Measurements from ENCODE around the gene MYRIP.
A peak's percentile ranks its signal among the peaks of the same experiment; 100 is the strongest.

MYRIP gene

DNA sequence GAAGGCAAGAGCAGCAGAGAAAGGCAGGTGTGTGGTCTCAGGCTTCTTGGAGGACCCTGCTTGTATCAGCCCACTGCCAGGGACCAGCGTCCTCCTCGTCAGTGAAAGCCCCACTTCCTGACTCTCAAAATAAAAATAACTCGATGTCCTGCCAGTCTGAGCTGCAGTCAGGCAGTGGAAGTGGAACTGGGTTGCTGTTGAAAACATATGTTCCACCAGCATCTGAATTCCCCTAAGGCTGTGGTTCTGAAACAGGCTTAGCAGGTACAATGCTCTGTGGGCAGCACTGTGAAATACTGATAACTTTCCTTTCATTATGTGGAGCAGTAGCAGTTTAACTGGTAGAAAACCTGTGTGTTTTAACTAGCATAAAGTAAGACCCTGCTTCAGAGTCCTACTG is 378.5 kb downstream of the MYRIP start:
- TF ChIP-seq ARNT (IDR thresholded peaks at IDR 0.05) = no peak
- TF ChIP-seq ZNF384 (IDR thresholded peaks at IDR 0.05) = no peak
- TF ChIP-seq NFRKB (IDR thresholded peaks at IDR 0.05) = no peak
- TF ChIP-seq, protein P1, sequence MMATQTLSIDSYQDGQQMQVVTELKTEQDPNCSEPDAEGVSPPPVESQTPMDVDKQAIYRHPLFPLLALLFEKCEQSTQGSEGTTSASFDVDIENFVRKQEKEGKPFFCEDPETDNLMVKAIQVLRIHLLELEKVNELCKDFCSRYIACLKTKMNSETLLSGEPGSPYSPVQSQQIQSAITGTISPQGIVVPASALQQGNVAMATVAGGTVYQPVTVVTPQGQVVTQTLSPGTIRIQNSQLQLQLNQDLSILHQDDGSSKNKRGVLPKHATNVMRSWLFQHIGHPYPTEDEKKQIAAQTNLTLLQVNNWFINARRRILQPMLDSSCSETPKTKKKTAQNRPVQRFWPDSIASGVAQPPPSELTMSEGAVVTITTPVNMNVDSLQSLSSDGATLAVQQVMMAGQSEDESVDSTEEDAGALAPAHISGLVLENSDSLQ (IDR thresholded peaks at IDR 0.05) = no peak
- no peak for TF ChIP-seq L3MBTL2 (conservative IDR thresholded peaks at IDR 0.05)
- no peak for TF ChIP-seq FOXM1 (IDR thresholded peaks at IDR 0.05; ENCODE audit: borderline replicate concordance)
- no peak for TF ChIP-seq FOXK2 (IDR thresholded peaks at IDR 0.05)
- no peak for TF ChIP-seq HDGF (IDR thresholded peaks at IDR 0.05; ENCODE audit: borderline replicate concordance)
- no peak for TF ChIP-seq ELF4 (IDR thresholded peaks at IDR 0.05)
- no peak for TF ChIP-seq FOXA1 (IDR thresholded peaks at IDR 0.05)
- TF ChIP-seq SUZ12 (IDR thresholded peaks at IDR 0.05) = no peak
- no peak for TF ChIP-seq SP1 (IDR thresholded peaks at IDR 0.05)
- no peak for TF ChIP-seq LEF1 (IDR thresholded peaks at IDR 0.05; ENCODE audit: borderline replicate concordance)
- no peak for TF ChIP-seq TARDBP (IDR thresholded peaks at IDR 0.05)
- TF ChIP-seq BHLHE40 (IDR thresholded peaks at IDR 0.05; ENCODE audit: borderline replicate concordance) = no peak
- no peak for DNase-seq (ENCODE audit: extremely low spot score)
- CTCF ChIA-PET = no interaction called here
- POLR2A ChIA-PET = no interaction called here

DNA sequence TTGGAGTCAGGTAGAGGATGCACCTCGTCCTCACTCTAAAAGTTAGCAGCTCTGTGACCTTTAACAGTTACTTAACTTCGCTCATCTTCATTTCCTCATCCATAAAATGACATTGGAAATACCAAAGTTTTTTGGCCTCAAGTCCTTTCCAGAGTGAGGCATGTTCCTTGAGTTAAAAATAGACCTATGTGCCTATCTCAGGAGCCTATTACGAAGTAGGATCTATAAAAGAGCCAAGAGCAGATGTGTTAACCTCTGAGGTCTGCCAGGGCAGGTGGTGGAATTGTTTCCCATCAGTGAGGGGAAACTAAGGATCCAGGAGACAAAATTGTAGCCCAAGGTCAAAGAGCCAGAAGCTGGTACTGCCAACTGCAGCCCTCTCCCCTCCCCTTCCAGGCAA is 379.7 kb downstream of the MYRIP start:
- CTCF ChIA-PET = interaction anchor here (1.5 kb wide), 1 partner anchor 129 kb away, joined by 3 read pairs; no protein-coding TSS in a partner anchor
- POLR2A ChIA-PET = no interaction called here
- no peak for TF ChIP-seq SUZ12 (IDR thresholded peaks at IDR 0.05)
- TF ChIP-seq, protein P1 (IDR thresholded peaks at IDR 0.05) = no peak
- TF ChIP-seq SP1 (IDR thresholded peaks at IDR 0.05) = no peak
- TF ChIP-seq L3MBTL2 (conservative IDR thresholded peaks at IDR 0.05) = no peak
- TF ChIP-seq CTBP1 (IDR thresholded peaks at IDR 0.05; ENCODE audit: borderline replicate concordance) = no peak
- TF ChIP-seq TARDBP (IDR thresholded peaks at IDR 0.05) = no peak
- no peak for TF ChIP-seq ARNT (IDR thresholded peaks at IDR 0.05)
- TF ChIP-seq FOXM1 (IDR thresholded peaks at IDR 0.05; ENCODE audit: borderline replicate concordance) = no peak
- TF ChIP-seq LEF1 (IDR thresholded peaks at IDR 0.05; ENCODE audit: borderline replicate concordance) = no peak
- no peak for TF ChIP-seq FOXK2 (IDR thresholded peaks at IDR 0.05)
- no peak for TF ChIP-seq ZNF384 (IDR thresholded peaks at IDR 0.05)
- TF ChIP-seq ELF4 (IDR thresholded peaks at IDR 0.05) = no peak
- no peak for TF ChIP-seq FOXA1 (IDR thresholded peaks at IDR 0.05)
- no peak for TF ChIP-seq NFRKB (IDR thresholded peaks at IDR 0.05)
- TF ChIP-seq BHLHE40 (IDR thresholded peaks at IDR 0.05; ENCODE audit: borderline replicate concordance) = no peak
- TF ChIP-seq HDGF (IDR thresholded peaks at IDR 0.05; ENCODE audit: borderline replicate concordance) = no peak
- no peak for DNase-seq (ENCODE audit: extremely low spot score)

DNA sequence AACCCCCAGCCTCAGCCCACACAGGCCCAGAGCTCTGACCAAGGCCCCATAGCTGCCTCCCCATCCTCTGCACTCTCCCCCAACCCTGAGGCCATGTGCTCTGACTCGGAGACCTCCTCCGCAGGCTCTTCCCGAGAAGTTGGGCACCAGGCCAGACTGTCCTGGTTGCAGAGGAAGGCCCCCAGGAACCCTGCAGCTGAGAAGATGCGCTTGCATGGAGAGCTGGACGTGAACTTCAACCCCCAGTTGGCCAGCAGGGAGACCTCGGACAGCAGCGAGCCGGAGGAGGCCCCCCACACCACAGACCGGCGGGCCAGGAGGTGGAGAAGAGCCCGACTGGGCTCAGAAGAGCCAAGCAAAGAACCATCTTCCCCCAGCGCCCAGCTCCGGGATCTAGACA is 380.6 kb downstream of the MYRIP start:
- POLR2A ChIA-PET = no interaction called here
- CTCF ChIA-PET = interaction anchor here (1.2 to 1.5 kb wide), 2 partner anchors 12 to 128 kb away, joined by 3 read pairs; no protein-coding TSS in a partner anchor
- no peak for DNase-seq (ENCODE audit: extremely low spot score)
- TF ChIP-seq FOXK2 (IDR thresholded peaks at IDR 0.05) (no peak), CTBP1 (IDR thresholded peaks at IDR 0.05; ENCODE audit: borderline replicate concordance) (no peak), ARNT (IDR thresholded peaks at IDR 0.05) (no peak), TARDBP (IDR thresholded peaks at IDR 0.05) (no peak), FOXM1 (IDR thresholded peaks at IDR 0.05; ENCODE audit: borderline replicate concordance) (no peak), NFRKB (IDR thresholded peaks at IDR 0.05) (no peak), HDGF (IDR thresholded peaks at IDR 0.05; ENCODE audit: borderline replicate concordance) (no peak), ZNF384 (IDR thresholded peaks at IDR 0.05) (no peak), FOXA1 (IDR thresholded peaks at IDR 0.05) (no peak), L3MBTL2 (conservative IDR thresholded peaks at IDR 0.05) (no peak), LEF1 (IDR thresholded peaks at IDR 0.05; ENCODE audit: borderline replicate concordance) (no peak), SUZ12 (IDR thresholded peaks at IDR 0.05) (no peak)
- TF ChIP-seq, protein P1 (IDR thresholded peaks at IDR 0.05) = no peak

DNA sequence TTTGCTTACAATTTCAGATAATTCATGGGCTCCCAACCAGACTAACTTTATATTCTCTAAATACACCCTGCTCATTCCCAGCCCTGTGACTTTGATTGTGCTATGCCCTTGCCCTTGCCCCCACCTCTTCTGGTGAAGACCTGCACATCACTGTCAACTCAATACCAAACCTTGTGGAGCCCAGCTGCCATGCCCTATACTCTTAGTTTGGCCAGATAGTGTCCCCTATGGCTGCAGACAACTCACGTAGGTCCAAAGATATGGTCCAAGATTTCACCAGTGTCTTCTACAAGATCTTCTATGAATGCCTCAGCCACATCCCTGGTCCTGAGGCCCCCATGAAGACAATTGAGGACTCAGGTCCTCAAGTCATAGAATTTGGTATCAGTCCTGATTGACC is 381.8 kb downstream of the MYRIP start:
- TF ChIP-seq SP1 (IDR thresholded peaks at IDR 0.05) = no peak
- no peak for TF ChIP-seq FOXM1 (IDR thresholded peaks at IDR 0.05; ENCODE audit: borderline replicate concordance)
- no peak for TF ChIP-seq ELF4 (IDR thresholded peaks at IDR 0.05)
- no peak for TF ChIP-seq ZNF384 (IDR thresholded peaks at IDR 0.05)
- TF ChIP-seq BHLHE40 (IDR thresholded peaks at IDR 0.05; ENCODE audit: borderline replicate concordance) = no peak
- no peak for TF ChIP-seq ARNT (IDR thresholded peaks at IDR 0.05)
- no peak for TF ChIP-seq HDGF (IDR thresholded peaks at IDR 0.05; ENCODE audit: borderline replicate concordance)
- TF ChIP-seq CTBP1 (IDR thresholded peaks at IDR 0.05; ENCODE audit: borderline replicate concordance) = no peak
- no peak for TF ChIP-seq SUZ12 (IDR thresholded peaks at IDR 0.05)
- no peak for TF ChIP-seq FOXK2 (IDR thresholded peaks at IDR 0.05)
- no peak for TF ChIP-seq LEF1 (IDR thresholded peaks at IDR 0.05; ENCODE audit: borderline replicate concordance)
- DNase-seq (ENCODE audit: extremely low spot score) = no peak
- ChIA-PET CTCF (interaction anchor here (0.8 to 2.8 kb wide), 9 partner anchors 8 to 422 kb away, joined by 3 to 13 read pairs (median 5); partner anchors contain the start of gene EIF1B), POLR2A (interaction anchor here (0.5 to 0.8 kb wide), 2 partner anchors 126 to 317 kb away, joined by 3 to 4 read pairs; no protein-coding TSS in a partner anchor)

DNA sequence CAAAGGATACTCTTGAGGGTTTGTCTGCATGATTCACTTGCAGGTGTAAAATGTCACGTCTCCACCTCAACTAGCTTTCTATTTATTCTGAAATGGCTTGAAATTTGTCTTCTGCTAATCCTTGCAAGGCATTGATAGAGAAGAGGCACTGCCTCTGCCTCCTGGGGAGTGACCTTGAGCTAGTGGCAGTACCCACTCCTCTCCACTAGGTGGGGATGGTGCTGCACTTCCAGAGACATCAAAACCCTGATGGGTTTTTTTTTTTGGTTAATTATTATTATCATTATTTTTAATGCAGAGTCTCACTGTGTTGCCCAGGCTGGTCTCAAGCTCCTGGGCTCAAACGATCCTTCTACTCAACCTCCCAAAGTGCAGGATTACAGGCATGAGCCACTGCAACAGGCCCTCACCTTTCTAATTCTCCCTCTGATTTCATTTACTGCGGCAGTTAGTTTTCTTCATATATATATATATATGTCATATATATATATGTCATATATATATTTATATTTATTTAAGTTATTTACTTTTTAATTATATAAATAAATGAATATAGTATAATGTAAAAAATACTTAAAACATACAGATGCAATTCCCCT is 382.5 kb downstream of the MYRIP start:
- DNase-seq (ENCODE audit: extremely low spot score) = peak; percentile 64
- ChIA-PET POLR2A (interaction anchor here (0.5 to 1.1 kb wide), 3 partner anchors 117 to 316 kb away, joined by 3 to 4 read pairs (median 4); partner anchors contain the start of gene EIF1B), CTCF (interaction anchor here (0.8 to 2.8 kb wide), 8 partner anchors 9 to 422 kb away, joined by 3 to 13 read pairs (median 5); partner anchors contain the start of gene EIF1B)
- TF ChIP-seq NFRKB (IDR thresholded peaks at IDR 0.05) = no peak
- no peak for TF ChIP-seq LEF1 (IDR thresholded peaks at IDR 0.05; ENCODE audit: borderline replicate concordance)
- no peak for TF ChIP-seq L3MBTL2 (conservative IDR thresholded peaks at IDR 0.05)
- peak; percentile 52 for TF ChIP-seq ZNF384 (IDR thresholded peaks at IDR 0.05)
- no peak for TF ChIP-seq FOXA1 (IDR thresholded peaks at IDR 0.05)
- TF ChIP-seq TARDBP (IDR thresholded peaks at IDR 0.05) = no peak
- no peak for TF ChIP-seq SP1 (IDR thresholded peaks at IDR 0.05)
